Mesodermal cell (in vitro differentiated cells): ENCODE measurements around the gene CMTR1. TPM values are rescaled to one million over a fixed set of nuclear protein-coding genes. Genes with fewer than 3 reads are reported as not detected.
A peak's percentile ranks its signal among the peaks of the same experiment; 100 is the strongest.
"Not testable (repeated sequence)": the region's sequence is repeated elsewhere in the genome, so short reads cannot be mapped to it uniquely, and the experiment has no call there.

Experiments
- H3K27ac ChIP-seq: 2 replicates; pipeline ENCODE4 v1.7.0; 2013; ENCODE audit warnings: mild to moderate bottlenecking, low read depth, low read length, moderate library complexity; ENCODE audit not compliant: severe bottlenecking
- H3K36me3 ChIP-seq: 2 replicates; pipeline ENCODE4 v1.7.1; 2013; ENCODE audit warnings: mild to moderate bottlenecking, low read length, moderate library complexity; ENCODE audit not compliant: control insufficient read depth, insufficient read depth
- H3K4me1 ChIP-seq: one replicate; pipeline ENCODE4 v1.7.1; 2013; ENCODE audit warnings: mild to moderate bottlenecking, low read length; ENCODE audit not compliant: insufficient read depth, control insufficient read depth, poor library complexity, severe bottlenecking
- H3K4me3 ChIP-seq: 2 replicates; pipeline ENCODE4 v1.7.0; 2013; ENCODE audit warnings: low read length, control low read depth, mild to moderate bottlenecking; ENCODE audit not compliant: insufficient read depth, poor library complexity, severe bottlenecking; ENCODE audit errors: extremely low read depth
- H3K9me3 ChIP-seq: 2 replicates; pipeline ENCODE4 v1.7.1; 2013; ENCODE audit warnings: mild to moderate bottlenecking, low read length, moderate library complexity; ENCODE audit not compliant: control insufficient read depth
- WGBS, 2 experiments: methylation state at CpG; one replicate each; pipeline ENCODE4 v1.1.5; 2013; ENCODE audit warnings: missing lambda C conversion rate in 2 of 2; ENCODE audit not compliant: insufficient coverage in 2 of 2; 5-methylcytosine and 5-hydroxymethylcytosine counted together
- polyA plus RNA-seq, 2 experiments: library from polyadenylated mRNA; stranded (reverse); fragments of 50-300 nt; gene quantifications; one replicate each; pipeline ENCODE4 v1.2.3, GENCODE V29; 2013

Gene CMTR1, protein sequence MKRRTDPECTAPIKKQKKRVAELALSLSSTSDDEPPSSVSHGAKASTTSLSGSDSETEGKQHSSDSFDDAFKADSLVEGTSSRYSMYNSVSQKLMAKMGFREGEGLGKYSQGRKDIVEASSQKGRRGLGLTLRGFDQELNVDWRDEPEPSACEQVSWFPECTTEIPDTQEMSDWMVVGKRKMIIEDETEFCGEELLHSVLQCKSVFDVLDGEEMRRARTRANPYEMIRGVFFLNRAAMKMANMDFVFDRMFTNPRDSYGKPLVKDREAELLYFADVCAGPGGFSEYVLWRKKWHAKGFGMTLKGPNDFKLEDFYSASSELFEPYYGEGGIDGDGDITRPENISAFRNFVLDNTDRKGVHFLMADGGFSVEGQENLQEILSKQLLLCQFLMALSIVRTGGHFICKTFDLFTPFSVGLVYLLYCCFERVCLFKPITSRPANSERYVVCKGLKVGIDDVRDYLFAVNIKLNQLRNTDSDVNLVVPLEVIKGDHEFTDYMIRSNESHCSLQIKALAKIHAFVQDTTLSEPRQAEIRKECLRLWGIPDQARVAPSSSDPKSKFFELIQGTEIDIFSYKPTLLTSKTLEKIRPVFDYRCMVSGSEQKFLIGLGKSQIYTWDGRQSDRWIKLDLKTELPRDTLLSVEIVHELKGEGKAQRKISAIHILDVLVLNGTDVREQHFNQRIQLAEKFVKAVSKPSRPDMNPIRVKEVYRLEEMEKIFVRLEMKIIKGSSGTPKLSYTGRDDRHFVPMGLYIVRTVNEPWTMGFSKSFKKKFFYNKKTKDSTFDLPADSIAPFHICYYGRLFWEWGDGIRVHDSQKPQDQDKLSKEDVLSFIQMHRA
- 31.8 TPM for polyA plus RNA-seq (2013, experiment 1 of 2)
- 27.8 TPM for polyA plus RNA-seq (2013, experiment 2 of 2)

- 0% methylated on average over 29 to 34 of the region's 61 CpGs for WGBS, 2 experiments
- Histone ChIP-seq H3K4me1 (peaks cover 6% of the 10 kb centered on the region), H3K36me3 (peaks cover 25% of the 10 kb centered on the region), H3K4me3 (peak within 1 kb of the TSS; percentile 99), H3K9me3 (no peaks in the 10 kb centered on the region), H3K27ac (peak within 1 kb of the TSS; percentile 59)
Observed at GRCh38 chr6:37432916-37433656, at the start of gene CMTR1. TSS of gene CMTR1 (plus strand) at chr6:37433221. CDS start at chr6:37435630, 2,409 bp downstream.

- no peak overlapping the region for H3K4me3 ChIP-seq
- no peaks in the 10 kb centered on the region for H3K4me1 ChIP-seq
- peaks cover 64% of the 10 kb centered on the region for H3K36me3 ChIP-seq
- H3K27ac ChIP-seq = no peak overlapping the region
- H3K9me3 ChIP-seq = no peaks in the 10 kb centered on the region
Observed at GRCh38 chr6:37388578-37388977, 44.4 kb upstream of the CMTR1 start.

DNA sequence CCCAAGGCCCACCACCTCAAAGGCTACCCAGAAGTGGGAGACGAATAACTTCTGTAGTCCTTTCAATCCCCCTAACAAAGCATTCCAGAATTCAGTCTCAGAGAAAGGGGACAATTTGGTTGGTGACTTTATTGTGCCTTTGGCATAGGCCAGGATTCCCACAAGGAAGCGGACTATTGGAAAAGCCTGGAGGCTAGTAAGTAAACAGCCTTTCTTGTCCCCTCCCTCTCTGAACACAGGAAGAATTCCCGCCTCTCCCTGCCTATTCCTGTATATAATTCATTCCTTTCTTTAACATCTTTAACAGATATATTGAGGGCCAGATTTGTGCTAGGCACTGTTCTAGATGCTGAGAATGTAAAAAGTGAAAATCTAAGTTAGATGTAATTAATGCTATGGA is 43.2 kb upstream of the CMTR1 start:
- H3K27ac ChIP-seq = no peak overlapping the region
- WGBS, 2 experiments = no CpG with 5 or more reads among the region's 3 CpGs
- H3K9me3 ChIP-seq = no peaks in the 10 kb centered on the region
- peaks cover 60% of the 10 kb centered on the region for H3K36me3 ChIP-seq
- H3K4me3 ChIP-seq = no peak overlapping the region
- H3K4me1 ChIP-seq = no peaks in the 10 kb centered on the region

DNA sequence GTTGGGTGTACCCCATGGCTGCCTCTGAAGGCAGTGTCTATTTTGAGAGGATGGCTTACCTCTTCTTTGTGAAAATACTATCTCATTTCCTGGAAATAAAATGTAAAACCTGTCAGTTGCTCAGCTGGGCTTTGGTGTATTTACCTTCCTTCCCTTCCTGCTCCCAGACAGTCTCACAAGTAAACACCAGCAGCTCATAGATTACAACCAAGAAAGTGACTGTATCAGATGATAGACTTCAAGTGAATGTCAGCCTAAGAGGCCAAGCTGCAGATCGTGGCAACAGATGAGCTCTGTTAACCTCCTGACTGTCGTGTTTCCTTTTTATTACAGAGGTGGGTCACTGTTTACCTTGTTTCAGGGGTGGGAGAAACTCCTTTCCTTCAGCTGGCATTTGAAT is 41.9 kb upstream of the CMTR1 start:
- H3K4me3 ChIP-seq = no peak overlapping the region
- WGBS, 2 experiments = 92 to 100% methylated on average over 2 of the region's 2 CpGs
- H3K36me3 ChIP-seq = peaks cover 61% of the 10 kb centered on the region
- H3K4me1 ChIP-seq = no peaks in the 10 kb centered on the region
- H3K27ac ChIP-seq = no peak overlapping the region
- H3K9me3 ChIP-seq = no peaks in the 10 kb centered on the region

GRCh38 chr6:37392821-37393220 is 40.2 kb upstream of the CMTR1 start:
- Histone ChIP-seq H3K27ac (no peak overlapping the region), H3K4me1 (no peaks in the 10 kb centered on the region), H3K36me3 (peaks cover 56% of the 10 kb centered on the region), H3K9me3 (no peaks in the 10 kb centered on the region), H3K4me3 (no peak overlapping the region)
- no CpG with 5 or more reads among the region's 1 CpG for WGBS, 2 experiments

- Histone ChIP-seq H3K27ac (no peak overlapping the region), H3K9me3 (no peaks in the 10 kb centered on the region), H3K4me3 (no peak overlapping the region), H3K36me3 (peaks cover 50% of the 10 kb centered on the region), H3K4me1 (no peaks in the 10 kb centered on the region)
- 86% methylated on average over 1 of the region's 1 CpG; no CpG with 5 or more reads in 1 of the 2 experiments for whole genome bisulfite sequencing, 2 experiments
Observed at GRCh38 chr6:37393381-37393929, 39.6 kb upstream of the CMTR1 start.

GRCh38 chr6:37396571-37397180 is 36.3 kb upstream of the CMTR1 start:
- no peak overlapping the region for H3K4me3 ChIP-seq
- H3K9me3 ChIP-seq = no peaks in the 10 kb centered on the region
- WGBS, 2 experiments = 98 to 100% methylated on average over 3 to 4 of the region's 4 CpGs
- no peak overlapping the region for H3K27ac ChIP-seq
- no peaks in the 10 kb centered on the region for H3K4me1 ChIP-seq
- peaks cover 19% of the 10 kb centered on the region for H3K36me3 ChIP-seq

GRCh38 chr6:37399131-37399530 is 33.9 kb upstream of the CMTR1 start:
- H3K36me3 ChIP-seq = peaks cover 9% of the 10 kb centered on the region
- H3K27ac ChIP-seq = no peak overlapping the region
- no peaks in the 10 kb centered on the region for H3K9me3 ChIP-seq
- H3K4me3 ChIP-seq = no peak overlapping the region
- H3K4me1 ChIP-seq = no peaks in the 10 kb centered on the region

GRCh38 chr6:37399795-37400490 is 33.1 kb upstream of the CMTR1 start:
- Histone ChIP-seq H3K4me1 (no peaks in the 10 kb centered on the region), H3K9me3 (no peaks in the 10 kb centered on the region), H3K36me3 (peaks cover 2% of the 10 kb centered on the region), H3K4me3 (no peak overlapping the region), H3K27ac (no peak overlapping the region)
- 36 to 58% methylated on average over 3 to 4 of the region's 4 CpGs for WGBS, 2 experiments

GRCh38 chr6:37401658-37402057 is 31.4 kb upstream of the CMTR1 start:
- H3K36me3 ChIP-seq, H3K27ac ChIP-seq, H3K9me3 ChIP-seq, H3K4me1 ChIP-seq, H3K4me3 ChIP-seq: not testable (repeated sequence)
